Measurements from ENCODE around the gene CCDC174.
"Not testable (repeated sequence)": the region's sequence is repeated elsewhere in the genome, so short reads cannot be mapped to it uniquely, and the experiment has no call there.

The CCDC174 gene

GRCh38 chr3:14627815-14628214 is 23.7 kb upstream of the CCDC174 start:
- DNase-seq = no peak

GRCh38 chr3:14628406-14628805 is 23.2 kb upstream of the CCDC174 start:
- DNase-seq = no peak

- no peak for DNase-seq
Measured at GRCh38 chr3:14630404-14631100, 21.0 kb upstream of the CCDC174 start.

GRCh38 chr3:14631101-14631497 is 20.5 kb upstream of the CCDC174 start:
- DNase-seq = no peak

GRCh38 chr3:14631687-14632441 is 19.7 kb upstream of the CCDC174 start:
- DNase-seq = no peak

- DNase-seq = no peak
Measured at GRCh38 chr3:14632442-14632930, 19.1 kb upstream of the CCDC174 start.

GRCh38 chr3:14633417-14633816 is 18.1 kb upstream of the CCDC174 start:
- DNase-seq = no peak

- no peak for DNase-seq
Measured at GRCh38 chr3:14633819-14634424, 17.6 kb upstream of the CCDC174 start.

- DNase-seq = no peak
Measured at GRCh38 chr3:14634763-14635400, 16.7 kb upstream of the CCDC174 start.

- DNase-seq = no peak
Measured at GRCh38 chr3:14636496-14637087, 15.0 kb upstream of the CCDC174 start.

- no peak for DNase-seq
Measured at GRCh38 chr3:14640157-14640562, 11.4 kb upstream of the CCDC174 start.

GRCh38 chr3:14640734-14641133 is 10.8 kb upstream of the CCDC174 start:
- DNase-seq = no peak

- DNase-seq = no peak
Measured at GRCh38 chr3:14641346-14641745, 10.2 kb upstream of the CCDC174 start.

GRCh38 chr3:14645453-14645852 is 6.1 kb upstream of the CCDC174 start:
- DNase-seq = no peak

- DNase-seq = no peak
Measured at GRCh38 chr3:14646131-14646573, 5.4 kb upstream of the CCDC174 start.

- no peak for DNase-seq
Measured at GRCh38 chr3:14646589-14647413, 4.8 kb upstream of the CCDC174 start.

GRCh38 chr3:14647976-14648955 is 3.3 kb upstream of the CCDC174 start:
- DNase-seq = no peak

- no peak for DNase-seq
Measured at GRCh38 chr3:14649466-14649865, 2.1 kb upstream of the CCDC174 start.

- DNase-seq = no peak
Measured at GRCh38 chr3:14650193-14650592, 1.4 kb upstream of the CCDC174 start.

- not testable (repeated sequence) for DNase-seq
Measured at GRCh38 chr3:14652360-14652907, 872 bp downstream of the CCDC174 start.

All from DMS79 (cell line).